CD14-positive monocyte (primary cell): Measurements from ENCODE around the gene GPR158. TPM values are rescaled to one million over a fixed set of nuclear protein-coding genes. Genes with fewer than 3 reads are reported as not detected.

Experiments used
- DNase-seq, 3 donors: peaks; one replicate each; pipeline ENCODE4 v3.0.0-alpha.2; 2011 to 2022
- H2AFZ ChIP-seq: 2 replicates; pipeline ENCODE4 v1.6.0; 2012; ENCODE audit warnings: mild to moderate bottlenecking, low read depth, low read length, inconsistent platforms; ENCODE audit not compliant: insufficient read depth, poor library complexity, severe bottlenecking
- H3K27ac ChIP-seq, 2 donors: 1 replicate in 1 of 2; 2 replicates in 1 of 2; pipeline ENCODE4 v1.5.1; 2012 to 2013; ENCODE audit warnings: low read length in 2 of 2, control low read depth in 1 of 2, inconsistent platforms in 1 of 2, low read depth in 1 of 2, mild to moderate bottlenecking in 1 of 2
- H3K27me3 ChIP-seq, 2 donors: one replicate each; pipeline versions ENCODE4 v1.6.0 to v1.6.1; 2011 to 2013; ENCODE audit warnings: low read length in 2 of 2; ENCODE audit not compliant: control insufficient read depth in 2 of 2, insufficient read depth in 2 of 2
- H3K36me3 ChIP-seq, 2 donors: replicated peaks in 1 of 2; 1 replicate in 1 of 2; 2 replicates in 1 of 2; pipeline versions ENCODE4 v1.5.1 to v1.6.1; 2012 to 2013; ENCODE audit warnings: low read length in 2 of 2, control low read depth in 1 of 2, inconsistent platforms in 1 of 2, mild to moderate bottlenecking in 1 of 2; ENCODE audit not compliant: insufficient read depth in 2 of 2, control insufficient read depth in 1 of 2
- H3K4me1 ChIP-seq, 2 donors: 1 replicate in 1 of 2; 2 replicates in 1 of 2; pipeline versions ENCODE4 v1.5.1 to v1.6.1; 2012 to 2013; ENCODE audit warnings: low read length in 2 of 2, control low read depth in 1 of 2, inconsistent platforms in 1 of 2, mild to moderate bottlenecking in 1 of 2, moderate library complexity in 1 of 2; ENCODE audit not compliant: insufficient read depth in 2 of 2, control insufficient read depth in 1 of 2
- H3K4me2 ChIP-seq: replicated peaks from 2 replicates; pipeline ENCODE3; 2012; ENCODE audit warnings: low read length, moderate library complexity, mild to moderate bottlenecking; ENCODE audit not compliant: poor library complexity, severe bottlenecking; ENCODE audit errors: extremely low read depth
- H3K4me3 ChIP-seq, 3 experiments: fragments of 200-600 bp in 1 of 3; sonication (generic) in 1 of 3; replicated peaks in 1 of 3; 1 replicate in 2 of 3; 2 replicates in 1 of 3; pipeline ENCODE4 v1.5.1; 2011 to 2013; ENCODE audit warnings: low read length in 3 of 3, mild to moderate bottlenecking in 3 of 3, control low read depth in 2 of 3, low read depth in 2 of 3, inconsistent platforms in 1 of 3, moderate library complexity in 1 of 3
- H3K79me2 ChIP-seq: 2 replicates; pipeline ENCODE4 v1.6.0; 2012; ENCODE audit warnings: mild to moderate bottlenecking, control low read depth, inconsistent platforms, low read length, moderate library complexity; ENCODE audit not compliant: insufficient read depth
- H3K9ac ChIP-seq: 2 replicates; pipeline ENCODE4 v1.6.0; 2017; ENCODE audit warnings: low read length, mild to moderate bottlenecking; ENCODE audit not compliant: insufficient read depth, poor library complexity, severe bottlenecking
- H3K9me3 ChIP-seq, 2 donors: replicated peaks in 1 of 2; 1 replicate in 1 of 2; 2 replicates in 1 of 2; pipeline versions ENCODE4 v1.5.1 to v1.6.1; 2012 to 2013; ENCODE audit warnings: low read length in 2 of 2, control low read depth in 1 of 2; ENCODE audit not compliant: control insufficient read depth in 1 of 2, insufficient read depth in 1 of 2
- H4K20me1 ChIP-seq: 2 replicates; pipeline ENCODE4 v1.6.0; 2012; ENCODE audit warnings: mild to moderate bottlenecking, low read length, control low read depth, moderate library complexity; ENCODE audit not compliant: insufficient read depth
- H3K27ac Mint-ChIP-seq, 7 donors: one replicate each; pipeline ENCODE4 v1.8.0; 2020; ENCODE audit warnings: mild to moderate bottlenecking in 7 of 7, mixed read lengths in 7 of 7, moderate library complexity in 6 of 7, inconsistent platforms in 2 of 7
- H3K27me3 Mint-ChIP-seq, 3 donors: one replicate each; pipeline ENCODE4 v1.8.0; 2021 to 2022; ENCODE audit warnings: low read depth in 3 of 3, mild to moderate bottlenecking in 3 of 3, mixed read lengths in 3 of 3, moderate library complexity in 3 of 3, inconsistent platforms in 1 of 3
- H3K36me3 Mint-ChIP-seq, 2 donors: one replicate each; pipeline ENCODE4 v1.8.0; 2020; ENCODE audit warnings: mixed read lengths in 2 of 2, inconsistent platforms in 1 of 2, mild to moderate bottlenecking in 1 of 2
- H3K4me1 Mint-ChIP-seq: one replicate; pipeline ENCODE4 v1.8.0; 2020; ENCODE audit warnings: mild to moderate bottlenecking, mixed read lengths
- H3K4me3 Mint-ChIP-seq, 2 donors: one replicate each; pipeline ENCODE4 v1.8.0; 2020; ENCODE audit warnings: mild to moderate bottlenecking in 2 of 2, mixed read lengths in 2 of 2, moderate library complexity in 1 of 2
- H3K9me3 Mint-ChIP-seq, 7 donors: one replicate each; pipeline ENCODE4 v1.8.0; 2020 to 2022; ENCODE audit warnings: mixed read lengths in 7 of 7, mild to moderate bottlenecking in 6 of 7, moderate library complexity in 6 of 7, inconsistent platforms in 2 of 7
- CTCF ChIP-seq: fragments of 200-600 bp; IDR thresholded peaks from one replicate; pipeline ENCODE4 v1.8.0; 2022; ENCODE audit warnings: antibody characterized with exemption, mild to moderate bottlenecking
- WGBS: methylation state at CpG from one replicate; pipeline ENCODE4 v1.1.5; 2013; ENCODE audit warnings: missing lambda C conversion rate; ENCODE audit not compliant: insufficient coverage; 5-methylcytosine and 5-hydroxymethylcytosine counted together
- intact Hi-C, 2 donors: fragments of 100-400 bp; cut with micrococcal nuclease; formaldehyde crosslinking; loops; one replicate each; pipeline versions ENCODE4 v1.15.0 to v1.15.1; 2023
- polyA plus RNA-seq, 3 donors: library from polyadenylated mRNA; depleted of rRNA in 1 of 3; unstranded in 2 of 3; stranded (reverse) in 1 of 3; fragments of 300-500 nt in 2 of 3; fragments of >200 nt in 1 of 3; fragmentation: Illumina TruSeq in 2 of 3; gene quantifications; 1 replicate in 2 of 3; 2 replicates in 1 of 3; pipeline ENCODE4 v1.2.3, GENCODE V29; 2012 to 2021

Gene GPR158
- polyA plus RNA-seq, 3 donors: not detected

- intact Hi-C loops: no loop called here
- Histone ChIP-seq H3K79me2 (no peaks in the 10 kb centered on the region), H2AFZ (no peak overlapping the region), H3K36me3 (no peaks in the 10 kb centered on the region), H3K4me1 (no peaks in the 10 kb centered on the region), H3K27ac (no peak overlapping the region), H3K9me3 (peaks cover 0 to 13% of the 10 kb centered on the region in 2 donors), H3K4me2 (no peak overlapping the region), H3K9ac (no peak overlapping the region), H3K27me3 (no peaks in the 10 kb centered on the region), H4K20me1 (no peaks in the 10 kb centered on the region), H3K4me3 (no peak overlapping the region)
- Mint-ChIP-seq H3K4me3 (no peak overlapping the region), H3K27me3 (no peaks in the 10 kb centered on the region), H3K9me3 (peaks cover 2 to 12% (median 2%) of the 10 kb centered on the region in 7 donors), H3K4me1 (no peaks in the 10 kb centered on the region), H3K36me3 (no peaks in the 10 kb centered on the region), H3K27ac (no peak overlapping the region)
- WGBS: 20% methylated on average over 1 of the region's 4 CpGs
- DNase-seq: no peak
- no peak for TF ChIP-seq CTCF
Measured at GRCh38 chr10:25455980-25456567, 281.3 kb downstream of the GPR158 start.

GRCh38 chr10:25457552-25457951 lies 282.8 kb downstream of the GPR158 start:
- Mint-ChIP-seq H3K4me1 (no peaks in the 10 kb centered on the region), H3K4me3 (no peak overlapping the region), H3K9me3 (peaks cover 2 to 12% (median 4%) of the 10 kb centered on the region in 7 donors), H3K27me3 (no peaks in the 10 kb centered on the region), H3K36me3 (no peaks in the 10 kb centered on the region), H3K27ac (no peak overlapping the region)
- Histone ChIP-seq H3K4me1 (no peaks in the 10 kb centered on the region), H3K79me2 (no peaks in the 10 kb centered on the region), H3K4me2 (no peak overlapping the region), H3K4me3 (no peak overlapping the region), H4K20me1 (no peaks in the 10 kb centered on the region), H3K9ac (no peak overlapping the region), H2AFZ (no peak overlapping the region), H3K9me3 (peaks cover 0 to 10% of the 10 kb centered on the region in 2 donors), H3K27me3 (no peaks in the 10 kb centered on the region), H3K36me3 (no peaks in the 10 kb centered on the region), H3K27ac (no peak overlapping the region)
- 100% methylated on average over 2 of the region's 2 CpGs for WGBS
- intact Hi-C loops: no loop called here
- no peak for DNase-seq
- no peak for TF ChIP-seq CTCF
